Measurements from ENCODE around the gene MUC2.

Gene MUC2

GRCh38 chr11:1073261-1073724, 1.4 kb upstream of the MUC2 start:
- DNase-seq: no peak

DNA sequence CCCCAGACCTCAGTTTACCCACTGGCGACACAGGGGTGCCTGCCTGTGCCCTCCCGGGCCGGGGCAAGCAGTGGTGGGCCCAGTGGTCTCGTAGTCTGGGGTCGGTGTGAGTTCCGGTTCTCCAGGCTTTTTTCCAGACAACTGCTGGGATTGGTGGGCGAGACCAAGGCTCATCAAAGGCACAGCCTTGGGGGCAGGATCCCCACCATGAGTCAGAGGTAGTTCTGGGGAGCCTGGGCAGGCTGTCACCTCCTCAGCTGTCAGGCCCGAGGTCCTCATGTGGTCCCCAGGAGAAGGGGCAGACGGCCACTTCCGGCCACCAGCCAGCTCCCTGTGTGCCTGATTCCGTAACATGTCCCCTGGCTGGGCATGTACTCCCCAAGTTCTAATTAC, 827 bp upstream of the MUC2 start:
- no peak for DNase-seq

- no peak for DNase-seq
Observed at GRCh38 chr11:1075341-1075911, 752 bp downstream of the MUC2 start.

- DNase-seq: no peak
Observed at GRCh38 chr11:1076061-1076665, 1.5 kb downstream of the MUC2 start.

DNA sequence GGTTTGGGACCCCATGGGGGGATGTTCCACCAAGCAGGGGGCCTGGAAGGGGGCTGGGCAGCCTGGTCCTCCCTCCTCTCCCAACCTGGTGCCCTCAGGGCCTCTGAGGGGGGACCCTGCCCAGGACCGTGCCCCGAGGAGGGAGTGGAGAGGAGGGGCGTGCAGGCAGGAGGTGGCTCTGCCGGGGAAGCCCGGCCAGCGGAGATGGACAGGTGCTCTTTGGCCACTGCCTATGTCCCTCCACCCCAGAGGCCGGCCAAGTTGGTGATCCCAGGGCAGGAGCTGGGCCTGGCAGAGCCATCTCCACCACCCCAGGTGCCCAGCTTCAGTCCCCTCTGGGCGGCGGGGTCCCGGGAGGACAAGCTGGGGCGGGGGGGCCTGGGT, 2.4 kb downstream of the MUC2 start:
- no peak for DNase-seq

DNA sequence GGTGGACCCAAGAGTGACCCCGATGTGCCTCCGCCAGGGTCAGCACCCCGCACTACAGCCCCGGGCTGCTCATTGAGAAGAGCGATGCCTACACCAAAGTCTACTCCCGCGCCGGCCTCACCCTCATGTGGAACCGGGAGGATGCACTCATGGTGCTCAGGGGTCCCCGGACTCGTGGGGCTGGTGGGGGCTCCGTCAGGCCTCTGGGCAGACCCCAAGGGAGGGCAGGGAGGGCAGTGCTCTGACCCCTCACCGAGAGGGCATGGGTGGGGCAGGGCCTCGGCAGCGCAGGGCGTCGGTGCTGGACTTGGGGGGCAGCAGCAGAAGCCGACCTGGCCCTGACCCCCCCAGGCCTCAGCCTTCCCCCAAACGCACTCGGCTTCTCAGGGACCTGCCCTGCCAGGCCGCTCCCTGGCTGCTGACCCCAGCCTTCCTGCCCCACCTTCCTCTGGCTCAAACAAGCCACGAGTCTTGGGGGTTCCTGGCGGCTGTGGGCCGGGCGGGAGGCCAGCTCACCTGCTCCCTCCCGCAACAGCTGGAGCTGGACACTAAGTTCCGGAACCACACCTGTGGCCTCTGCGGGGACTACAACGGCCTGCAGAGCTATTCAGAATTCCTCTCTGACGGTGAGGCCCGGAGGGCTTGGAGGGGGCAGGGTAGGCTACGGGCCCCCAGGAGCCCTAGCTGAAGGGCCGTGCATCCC, 2.9 kb downstream of the MUC2 start:
- DNase-seq: no peak

- DNase-seq: no peak
Observed at GRCh38 chr11:1078191-1078601, 3.5 kb downstream of the MUC2 start.

DNA sequence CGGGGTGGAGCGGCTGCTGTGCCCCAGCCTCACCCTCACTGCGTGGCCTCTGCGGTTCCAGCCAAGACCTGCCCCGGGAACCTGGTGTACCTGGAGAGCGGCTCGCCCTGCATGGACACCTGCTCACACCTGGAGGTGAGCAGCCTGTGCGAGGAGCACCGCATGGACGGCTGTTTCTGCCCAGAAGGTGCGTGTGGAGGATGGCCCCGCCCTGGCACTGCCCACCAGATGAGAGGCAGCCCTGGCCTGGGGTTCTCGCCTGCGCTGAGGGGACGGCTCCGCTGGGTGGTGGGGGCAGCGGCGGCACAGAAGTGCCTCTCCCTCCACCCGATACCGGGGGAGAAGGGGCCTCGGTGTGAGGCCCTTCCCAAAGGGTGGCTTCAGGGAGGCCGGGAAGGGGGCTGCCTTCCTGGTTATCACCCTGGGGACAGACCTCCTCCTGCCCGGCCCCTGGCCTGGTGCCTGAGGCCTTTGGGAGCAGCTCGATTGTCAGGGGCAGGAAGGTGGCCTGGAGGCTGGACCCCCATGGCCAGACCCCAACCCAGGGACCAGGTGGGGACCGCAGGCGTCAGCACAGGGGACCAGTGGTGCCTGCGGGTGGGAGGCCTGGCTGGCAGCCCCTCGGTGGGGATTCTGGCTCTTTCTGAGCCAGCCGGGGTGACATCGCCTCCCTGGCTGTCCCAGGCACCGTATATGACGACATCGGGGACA, 7.1 kb downstream of the MUC2 start:
- DNase-seq: no peak

GRCh38 chr11:1082346-1082727, 7.7 kb downstream of the MUC2 start:
- DNase-seq: no peak

GRCh38 chr11:1082728-1083620, 8.3 kb downstream of the MUC2 start:
- DNase-seq: no peak

- DNase-seq: no peak
Observed at GRCh38 chr11:1083621-1084551, 9.2 kb downstream of the MUC2 start.

DNA sequence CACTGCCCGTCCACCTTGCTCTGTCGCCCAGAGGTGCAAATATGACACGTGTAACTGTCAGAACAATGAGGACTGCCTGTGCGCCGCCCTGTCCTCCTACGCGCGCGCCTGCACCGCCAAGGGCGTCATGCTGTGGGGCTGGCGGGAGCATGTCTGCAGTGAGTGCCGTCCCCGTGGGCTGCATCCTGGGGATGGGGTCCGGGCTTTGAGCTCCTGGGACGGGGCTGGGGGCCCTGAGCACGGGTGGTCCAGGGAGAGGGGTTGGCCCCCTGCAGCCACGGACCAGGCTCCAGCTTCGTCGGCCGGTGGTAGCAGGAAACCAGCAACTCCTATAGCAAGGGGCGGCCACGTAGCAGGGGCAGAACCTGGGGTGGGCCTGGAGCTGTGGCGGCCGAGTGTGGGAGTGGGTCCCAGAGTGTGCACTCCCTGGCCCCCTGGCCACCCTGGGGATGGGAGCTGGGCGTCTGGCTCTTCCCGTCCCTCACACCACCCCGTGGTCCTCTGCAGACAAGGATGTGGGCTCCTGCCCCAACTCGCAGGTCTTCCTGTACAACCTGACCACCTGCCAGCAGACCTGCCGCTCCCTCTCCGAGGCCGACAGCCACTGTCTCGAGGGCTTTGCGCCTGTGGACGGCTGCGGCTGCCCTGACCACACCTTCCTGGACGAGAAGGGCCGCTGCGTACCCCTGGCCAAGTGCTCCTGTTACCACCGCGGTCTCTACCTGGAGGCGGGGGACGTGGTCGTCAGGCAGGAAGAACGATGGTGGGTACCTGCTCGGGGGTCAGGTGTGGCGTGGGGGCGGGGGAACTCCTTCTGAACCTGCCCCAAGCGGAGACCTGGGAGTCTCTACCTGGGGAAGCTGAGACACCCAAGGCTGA, 10.1 kb downstream of the MUC2 start:
- no peak for DNase-seq

- DNase-seq: no peak
Observed at GRCh38 chr11:1085440-1086170, 10.9 kb downstream of the MUC2 start.

DNA sequence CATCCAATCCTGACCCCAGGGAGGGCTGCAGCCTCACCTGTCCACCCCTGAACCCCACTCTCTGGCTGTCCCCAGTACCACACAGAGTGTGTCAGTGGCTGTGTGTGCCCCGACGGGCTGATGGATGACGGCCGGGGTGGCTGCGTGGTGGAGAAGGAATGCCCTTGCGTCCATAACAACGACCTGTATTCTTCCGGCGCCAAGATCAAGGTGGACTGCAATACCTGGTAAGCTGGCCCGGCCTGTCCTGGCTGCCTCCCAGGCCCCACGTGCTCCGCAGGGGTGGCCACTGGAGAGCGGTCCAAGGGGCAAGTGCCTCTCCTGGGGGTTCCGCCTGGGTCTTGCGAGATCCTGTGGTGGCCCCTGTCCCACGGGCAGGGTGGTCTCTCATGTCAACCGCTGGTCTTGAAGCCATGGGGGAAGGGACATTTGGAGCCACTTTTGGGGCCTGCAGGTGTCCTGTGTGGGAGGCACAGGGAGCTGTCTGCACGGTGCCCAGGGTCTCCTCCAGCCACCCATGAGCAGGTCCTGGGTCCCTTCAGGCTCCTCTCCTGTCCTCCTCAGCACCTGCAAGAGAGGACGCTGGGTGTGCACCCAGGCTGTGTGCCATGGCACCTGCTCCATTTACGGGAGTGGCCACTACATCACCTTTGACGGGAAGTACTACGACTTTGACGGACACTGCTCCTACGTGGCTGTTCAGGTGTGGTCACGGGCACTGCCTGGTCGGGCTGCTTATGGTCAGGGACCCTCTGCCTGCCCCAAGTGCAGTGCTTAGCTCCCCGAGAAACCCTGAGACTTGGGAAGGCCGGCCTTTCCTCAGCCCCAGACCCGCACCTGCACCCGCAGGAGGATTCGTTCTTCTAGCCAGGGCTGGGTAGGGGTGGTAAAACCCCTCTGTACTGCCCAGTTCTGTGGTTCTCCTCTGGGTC, 11.8 kb downstream of the MUC2 start:
- DNase-seq: no peak

- no peak for DNase-seq
Observed at GRCh38 chr11:1087279-1087960, 12.7 kb downstream of the MUC2 start.

DNA sequence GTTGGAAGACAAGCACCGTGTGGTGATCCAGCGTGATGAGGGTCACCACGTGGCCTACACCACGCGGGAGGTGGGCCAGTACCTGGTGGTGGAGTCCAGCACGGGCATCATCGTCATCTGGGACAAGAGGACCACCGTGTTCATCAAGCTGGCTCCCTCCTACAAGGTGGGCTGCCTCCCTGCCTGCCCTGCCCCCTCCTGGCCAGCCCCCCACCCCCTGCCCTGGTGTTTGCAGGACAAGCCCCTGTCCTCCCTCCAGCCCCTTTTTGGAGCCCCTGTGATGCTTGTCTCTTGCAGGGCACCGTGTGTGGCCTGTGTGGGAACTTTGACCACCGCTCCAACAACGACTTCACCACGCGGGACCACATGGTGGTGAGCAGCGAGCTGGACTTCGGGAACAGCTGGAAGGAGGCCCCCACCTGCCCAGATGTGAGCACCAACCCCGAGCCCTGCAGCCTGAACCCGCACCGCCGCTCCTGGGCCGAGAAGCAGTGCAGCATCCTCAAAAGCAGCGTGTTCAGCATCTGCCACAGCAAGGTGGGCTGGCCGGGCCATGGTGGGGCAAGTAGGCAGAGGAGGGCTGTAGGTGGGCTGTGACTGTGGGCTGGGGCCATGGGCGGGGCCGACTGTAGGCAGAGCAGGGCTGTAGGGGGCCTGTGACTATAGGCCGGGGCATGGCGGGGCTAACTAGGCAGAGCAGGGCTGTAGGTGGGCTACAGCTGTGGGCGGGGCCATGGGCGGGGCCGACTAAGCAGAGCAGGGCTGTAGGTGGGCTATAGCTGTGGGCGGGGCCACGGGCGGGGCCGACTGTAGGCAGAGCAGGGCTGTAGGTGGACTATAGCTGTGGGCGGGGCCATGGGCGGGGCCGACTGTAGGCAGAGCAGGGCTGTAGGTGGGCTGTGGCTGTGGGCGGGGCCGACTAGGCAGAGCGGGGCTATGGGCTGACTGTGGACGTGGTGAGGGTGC, 13.6 kb downstream of the MUC2 start:
- DNase-seq: no peak

Data from COR-L47 (cell line).